ENCODE results near the gene PTTG1IP. TPM values are rescaled to one million over a fixed set of nuclear protein-coding genes. Genes with fewer than 3 reads are reported as not detected.

PTTG1IP gene
- total RNA-seq, 6 experiments from 2014 or later: 54.3 to 195 (median 140) TPM

- intact Hi-C loops (cut with DNase I): no loop called here
- no peak overlapping the region for H3K4me3 ChIP-seq
- no peak overlapping the region for H3K27ac ChIP-seq
- TF ChIP-seq POLR2A (IDR thresholded peaks at IDR 0.05): no peak
- no peak for TF ChIP-seq CTCF (IDR thresholded peaks at IDR 0.05)
- H3K4me1 ChIP-seq: no peaks in the 10 kb centered on the region
- WGBS (ENCODE audit: insufficient coverage, low coverage, low lambda C conversion rate, missing lambda C conversion rate): 75% methylated on average over 4 of the region's 9 CpGs
- no peaks in the 10 kb centered on the region for H3K9me3 ChIP-seq
- H3K36me3 ChIP-seq: no peaks in the 10 kb centered on the region
- H3K27me3 ChIP-seq: no peaks in the 10 kb centered on the region
- ATAC-seq: no peak
- DNase-seq: peak in 1 of 3 donors; percentile 22
Observed at GRCh38 chr21:44838951-44839350, 34.5 kb downstream of the PTTG1IP start.

GRCh38 chr21:44838039-44838895, 35.2 kb downstream of the PTTG1IP start:
- ATAC-seq (peak in 1 of 4 donors; percentile 7), DNase-seq (peak in 1 of 3 donors; percentile 48)
- no peaks in the 10 kb centered on the region for H3K27me3 ChIP-seq
- H3K4me3 ChIP-seq: no peak overlapping the region
- TF ChIP-seq POLR2A (IDR thresholded peaks at IDR 0.05): no peak
- no peak for TF ChIP-seq CTCF (IDR thresholded peaks at IDR 0.05)
- intact Hi-C loops (cut with DNase I): no loop called here
- no peak overlapping the region for H3K27ac ChIP-seq
- no peaks in the 10 kb centered on the region for H3K9me3 ChIP-seq
- 62% methylated on average over 7 of the region's 30 CpGs for WGBS (ENCODE audit: insufficient coverage, low coverage, low lambda C conversion rate, missing lambda C conversion rate)
- H3K4me1 ChIP-seq: no peaks in the 10 kb centered on the region
- no peaks in the 10 kb centered on the region for H3K36me3 ChIP-seq

GRCh38 chr21:44837537-44837936, 36.0 kb downstream of the PTTG1IP start:
- H3K27me3 ChIP-seq: no peaks in the 10 kb centered on the region
- ATAC-seq (no peak), DNase-seq (peak in 1 of 3 donors; percentile 47)
- intact Hi-C loops (cut with DNase I): no loop called here
- TF ChIP-seq CTCF (IDR thresholded peaks at IDR 0.05) (no peak), POLR2A (IDR thresholded peaks at IDR 0.05) (no peak)
- H3K4me1 ChIP-seq: no peaks in the 10 kb centered on the region
- H3K36me3 ChIP-seq: no peaks in the 10 kb centered on the region
- H3K27ac ChIP-seq: no peak overlapping the region
- H3K4me3 ChIP-seq: no peak overlapping the region
- WGBS (ENCODE audit: insufficient coverage, low coverage, low lambda C conversion rate, missing lambda C conversion rate): 80% methylated on average over 2 of the region's 13 CpGs
- no peaks in the 10 kb centered on the region for H3K9me3 ChIP-seq

- DNase-seq (peak in 1 of 3 donors; percentile 46), ATAC-seq (peak in 1 of 4 donors; percentile 26)
- Histone ChIP-seq H3K4me1 (no peaks in the 10 kb centered on the region), H3K9me3 (no peaks in the 10 kb centered on the region), H3K36me3 (no peaks in the 10 kb centered on the region), H3K4me3 (no peak overlapping the region), H3K27ac (no peak overlapping the region), H3K27me3 (no peaks in the 10 kb centered on the region)
- intact Hi-C loops (cut with DNase I): no loop called here
- no peak for TF ChIP-seq POLR2A (IDR thresholded peaks at IDR 0.05)
- no peak for TF ChIP-seq CTCF (IDR thresholded peaks at IDR 0.05)
- 83% methylated on average over 6 of the region's 37 CpGs for WGBS (ENCODE audit: insufficient coverage, low coverage, low lambda C conversion rate, missing lambda C conversion rate)
Observed at GRCh38 chr21:44836666-44837471, 36.6 kb downstream of the PTTG1IP start.
